GM12878 (cell line): ENCODE results near the gene FGFR2. TPM values are rescaled to one million over a fixed set of nuclear protein-coding genes. Genes with fewer than 3 reads are reported as not detected.

Experiments used
- ATAC-seq: fragments of 200-7000 bp; cut with Tn5 transposase; 3 replicates; pipeline ENCODE4 v1.9.1; 2020; ENCODE audit warnings: mild to moderate bottlenecking, moderate library complexity
- BruUV-seq: library from RNA; stranded (reverse); fragments of 400-500 nt; replicated peaks from 2 replicates; lab custom pipeline; 2021; lab: Mats Ljungman, UMichigan
- CTCF ChIA-PET: fragments of 300-600 bp; sonication (Branson Sonifier 250); formaldehyde crosslinking; extraction: SDS; loops from one replicate; lab custom pipeline; 2021; ENCODE audit warnings: inconsistent platforms; lab: Yijun Ruan, JAX
- POLR2A ChIA-PET: fragments of 350-600 bp; formaldehyde crosslinking; extraction: SDS; loops from one replicate; lab custom pipeline; 2021; ENCODE audit warnings: inconsistent platforms; lab: Charles Lee
- RAD21 ChIA-PET: fragments of 300-600 bp; sonication (Branson Sonifier 250); formaldehyde crosslinking; loops from one replicate; lab custom pipeline; 2023; ENCODE audit warnings: antibody characterized with exemption; ENCODE audit not compliant: unreplicated experiment; lab: Charles Lee
- SMC1A ChIA-PET: fragments of 300-600 bp; sonication (Branson Sonifier 250); formaldehyde crosslinking; loops from one replicate; lab custom pipeline; 2023; ENCODE audit not compliant: unreplicated experiment, uncharacterized antibody; lab: Charles Lee
- DNase-seq: peaks from one replicate; pipeline ENCODE4 v3.0.0-alpha.2; 2011; ENCODE audit warnings: low read depth, low spot score
- FAIRE-seq: peaks from 3 replicates; lab custom pipeline; 2011; peaks lifted over from hg19 to GRCh38; lab: Jason Lieb, UNC
- H2AFZ ChIP-seq: 2 replicates; pipeline ENCODE4 v1.6.0; 2011; ENCODE audit warnings: low read depth, low read length, control low read depth; ENCODE audit not compliant: control insufficient read depth
- H3K27ac ChIP-seq: 2 replicates; pipeline ENCODE4 v1.5.1; 2011; ENCODE audit warnings: control low read depth; ENCODE audit not compliant: control insufficient read depth, insufficient read depth
- H3K27me3 ChIP-seq, 2 experiments: replicated peaks in 1 of 2; 2 replicates each; pipeline versions ENCODE4 v1.6.0 to v1.6.1; 2011; ENCODE audit warnings: low read length in 1 of 2; ENCODE audit not compliant: control insufficient read depth in 2 of 2, insufficient read depth in 2 of 2
- H3K36me3 ChIP-seq, 2 experiments: 2 replicates each; pipeline ENCODE4 v1.5.1; 2011; ENCODE audit warnings: low read length in 1 of 2; ENCODE audit not compliant: control insufficient read depth in 2 of 2, insufficient read depth in 2 of 2
- H3K4me1 ChIP-seq: 2 replicates; pipeline ENCODE4 v1.6.1; 2011; ENCODE audit warnings: mild to moderate bottlenecking, low read length, moderate library complexity, mixed read lengths; ENCODE audit not compliant: control insufficient read depth, insufficient read depth
- H3K4me2 ChIP-seq: 2 replicates; pipeline ENCODE4 v1.6.0; 2011; ENCODE audit warnings: control low read depth; ENCODE audit not compliant: control insufficient read depth, insufficient read depth
- H3K4me3 ChIP-seq: fragments of 200-600 bp; sonication (generic); 2 replicates; pipeline ENCODE4 v1.5.1; 2016
- H3K79me2 ChIP-seq: 2 replicates; pipeline ENCODE4 v1.6.0; 2011; ENCODE audit warnings: low read length; ENCODE audit not compliant: control insufficient read depth, insufficient read depth
- H3K9ac ChIP-seq: 2 replicates; pipeline ENCODE4 v1.8.0; 2011; ENCODE audit warnings: low read length, control low read depth, mixed read lengths; ENCODE audit not compliant: control insufficient read depth, insufficient read depth
- H3K9me3 ChIP-seq: replicated peaks from 3 replicates; pipeline ENCODE4 v1.5.1; 2011; ENCODE audit warnings: mild to moderate bottlenecking, low read length; ENCODE audit not compliant: control insufficient read depth, insufficient read depth
- H4K20me1 ChIP-seq: 2 replicates; pipeline ENCODE4 v1.6.0; 2011; ENCODE audit not compliant: control insufficient read depth, insufficient read depth
- BHLHE40 ChIP-seq, 2 experiments: fragments of 450-650 bp in 1 of 2; IDR thresholded peaks; 2 replicates each; pipeline ENCODE4 v1.6.1; 2011 to 2017; ENCODE audit warnings: low read depth in 2 of 2, borderline replicate concordance in 1 of 2, improper control_type of control experiment in 1 of 2, low read length in 1 of 2, mild to moderate bottlenecking in 1 of 2
- CBX5 ChIP-seq: sonication (generic); IDR thresholded peaks from 2 replicates; pipeline ENCODE4 v1.6.1; 2016; ENCODE audit warnings: low read depth, moderate library complexity, mild to moderate bottlenecking, inconsistent platforms
- ESRRA ChIP-seq: IDR thresholded peaks from 2 replicates; pipeline ENCODE4 v1.6.1; 2012; ENCODE audit warnings: mild to moderate bottlenecking, low read length, improper control_type of control experiment
- MTA2 ChIP-seq: fragments of 450-650 bp; IDR thresholded peaks from 2 replicates; pipeline ENCODE4 v1.6.1; 2016; ENCODE audit warnings: low read depth, mild to moderate bottlenecking, moderate library complexity
- NR2C1 ChIP-seq: fragments of 450-650 bp; IDR thresholded peaks from 2 replicates; pipeline ENCODE4 v1.6.1; 2017; ENCODE audit warnings: antibody characterized with exemption, mild to moderate bottlenecking, moderate library complexity
- SIX5 ChIP-seq: IDR thresholded peaks from 2 replicates; pipeline ENCODE4 v1.6.1; 2011; ENCODE audit warnings: mild to moderate bottlenecking, low read depth, low read length, moderate library complexity; ENCODE audit not compliant: severe bottlenecking
- SMAD1 ChIP-seq: fragments of 450-650 bp; IDR thresholded peaks from 2 replicates; pipeline ENCODE4 v1.6.1; 2018; ENCODE audit warnings: mild to moderate bottlenecking, low read depth; ENCODE audit not compliant: partially characterized antibody
- WGBS: methylation state at CpG from one replicate; pipeline ENCODE4 v1.1.6; 2016; ENCODE audit warnings: low lambda C conversion rate; ENCODE audit not compliant: insufficient replicate concordance, insufficient coverage; ENCODE audit errors: missing lambda C conversion rate; 5-methylcytosine and 5-hydroxymethylcytosine counted together
- in situ Hi-C: fragments of 300-500 bp; cut with MboI; formaldehyde crosslinking; loops from 9 replicates; pipeline ENCODE4 v1.14.3; 2018; ENCODE audit warnings: mixed read lengths
- intact Hi-C: fragments of 100-400 bp; cut with micrococcal nuclease; formaldehyde crosslinking; loops from one replicate; pipeline ENCODE4 v1.14.2; 2022; ENCODE audit not compliant: unreplicated experiment
- polyA plus RNA-seq, 11 experiments: library from polyadenylated mRNA; depleted of rRNA in 4 of 11; unstranded in 6 of 11; stranded (reverse) in 5 of 11; fragments of >200 nt; fragmentation: Nextera tagmentation in 4 of 11; fragmentation: Illumina TruSeq in 1 of 11; extraction: Ambion mirVana in 4 of 11; extraction: Trizol in 1 of 11; gene quantifications; 1 replicate in 1 of 11; 2 replicates in 10 of 11; pipeline versions ENCODE4 v1.2.1 to v1.2.3, GENCODE V29; 2011 to 2016; ENCODE audit warnings: inconsistent platforms in 2 of 11, missing spikeins in 2 of 11, low read depth in 1 of 11
- total RNA-seq, 4 experiments: library from RNA; depleted of rRNA in 3 of 4; stranded (reverse); fragments of >200 nt in 3 of 4; fragmentation: Illumina TruSeq in 1 of 4; extraction: Trizol in 1 of 4; gene quantifications; 2 replicates each; pipeline versions ENCODE4 v1.2.1 to v1.2.3, GENCODE V29; 2013 to 2021
- TF ChIP-seq, protein P1 (sequence below): IDR thresholded peaks from 2 replicates; pipeline ENCODE4 v1.6.1; 2012; ENCODE audit warnings: low read depth, low read length, improper control_type of control experiment
- TF ChIP-seq, protein P2 (sequence below): fragments of 150-350 bp; IDR thresholded peaks from 2 replicates; pipeline ENCODE4 v1.6.1; 2016; ENCODE audit warnings: low read depth, low read length
- TF ChIP-seq, protein P3 (sequence below): fragments of 450-650 bp; IDR thresholded peaks from 2 replicates; pipeline ENCODE4 v1.6.1; 2017; ENCODE audit warnings: mild to moderate bottlenecking, moderate library complexity
- TF ChIP-seq, protein P4 (sequence below): fragments of 450-650 bp; formaldehyde crosslinking; IDR thresholded peaks from 2 replicates; pipeline ENCODE4 v1.4.0; 2020; ENCODE audit warnings: mild to moderate bottlenecking, moderate library complexity

Gene FGFR2
- total and polyA plus RNA-seq, 10 of the 15 experiments (the other 5 are each of a cell fraction or from before 2014, with no cell fraction given) = 0.04 to 0.15 TPM; not detected in 8

DNA sequence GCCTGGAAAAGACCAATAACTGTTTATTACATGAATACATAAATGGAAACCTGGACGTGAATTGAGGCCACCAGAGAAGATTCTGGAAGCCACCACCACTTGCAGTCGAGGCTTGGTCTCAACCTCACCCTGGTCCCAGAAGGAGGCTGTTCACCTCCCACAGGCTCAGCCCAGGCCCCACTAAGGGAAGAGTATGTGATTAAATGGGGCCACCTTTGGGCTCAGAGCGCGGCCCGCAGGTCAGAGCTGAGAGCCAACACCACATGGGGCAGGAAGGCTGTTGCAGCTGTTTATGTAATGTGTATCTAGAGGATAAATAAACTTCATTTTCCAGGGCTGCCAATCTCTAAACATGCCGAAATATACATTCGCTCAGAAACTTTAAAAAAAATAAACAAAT lies 17.6 kb upstream of the FGFR2 start:
- in situ Hi-C loops = no loop called here

More for the DNA sequence above, 17.6 kb upstream of the FGFR2 start:
- no peaks in the 10 kb centered on the region for H4K20me1 ChIP-seq
- H3K79me2 ChIP-seq = no peaks in the 10 kb centered on the region
- no peaks in the 10 kb centered on the region; a peak in 1 of 4 replicates for H3K27me3 ChIP-seq
- ChIA-PET CTCF (no interaction called here), SMC1A (no interaction called here), POLR2A (no interaction called here), RAD21 (no interaction called here)
- H2AFZ ChIP-seq = no peak overlapping the region
- DNase-seq (no peak), FAIRE-seq (no peak), ATAC-seq (no peak)
- H3K27ac ChIP-seq = no peak overlapping the region
- H3K4me2 ChIP-seq = no peak overlapping the region
- no peak overlapping the region for H3K4me3 ChIP-seq
- no TSS peak for BruUV-seq
- no peak overlapping the region for H3K9ac ChIP-seq
- H3K9me3 ChIP-seq = peaks cover 3% of the 10 kb centered on the region; the same call in 1 of the 3 replicates
- intact Hi-C loops = no loop called here
- 65% methylated on average over 7 of the region's 7 CpGs for WGBS
- TF ChIP-seq, protein P1, sequence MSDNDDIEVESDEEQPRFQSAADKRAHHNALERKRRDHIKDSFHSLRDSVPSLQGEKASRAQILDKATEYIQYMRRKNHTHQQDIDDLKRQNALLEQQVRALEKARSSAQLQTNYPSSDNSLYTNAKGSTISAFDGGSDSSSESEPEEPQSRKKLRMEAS = no peak
- TF ChIP-seq MTA2 = no peak
- TF ChIP-seq CBX5 = no peak
- no peak for TF ChIP-seq SMAD1
- no peak for TF ChIP-seq SIX5
- TF ChIP-seq, protein P2, sequence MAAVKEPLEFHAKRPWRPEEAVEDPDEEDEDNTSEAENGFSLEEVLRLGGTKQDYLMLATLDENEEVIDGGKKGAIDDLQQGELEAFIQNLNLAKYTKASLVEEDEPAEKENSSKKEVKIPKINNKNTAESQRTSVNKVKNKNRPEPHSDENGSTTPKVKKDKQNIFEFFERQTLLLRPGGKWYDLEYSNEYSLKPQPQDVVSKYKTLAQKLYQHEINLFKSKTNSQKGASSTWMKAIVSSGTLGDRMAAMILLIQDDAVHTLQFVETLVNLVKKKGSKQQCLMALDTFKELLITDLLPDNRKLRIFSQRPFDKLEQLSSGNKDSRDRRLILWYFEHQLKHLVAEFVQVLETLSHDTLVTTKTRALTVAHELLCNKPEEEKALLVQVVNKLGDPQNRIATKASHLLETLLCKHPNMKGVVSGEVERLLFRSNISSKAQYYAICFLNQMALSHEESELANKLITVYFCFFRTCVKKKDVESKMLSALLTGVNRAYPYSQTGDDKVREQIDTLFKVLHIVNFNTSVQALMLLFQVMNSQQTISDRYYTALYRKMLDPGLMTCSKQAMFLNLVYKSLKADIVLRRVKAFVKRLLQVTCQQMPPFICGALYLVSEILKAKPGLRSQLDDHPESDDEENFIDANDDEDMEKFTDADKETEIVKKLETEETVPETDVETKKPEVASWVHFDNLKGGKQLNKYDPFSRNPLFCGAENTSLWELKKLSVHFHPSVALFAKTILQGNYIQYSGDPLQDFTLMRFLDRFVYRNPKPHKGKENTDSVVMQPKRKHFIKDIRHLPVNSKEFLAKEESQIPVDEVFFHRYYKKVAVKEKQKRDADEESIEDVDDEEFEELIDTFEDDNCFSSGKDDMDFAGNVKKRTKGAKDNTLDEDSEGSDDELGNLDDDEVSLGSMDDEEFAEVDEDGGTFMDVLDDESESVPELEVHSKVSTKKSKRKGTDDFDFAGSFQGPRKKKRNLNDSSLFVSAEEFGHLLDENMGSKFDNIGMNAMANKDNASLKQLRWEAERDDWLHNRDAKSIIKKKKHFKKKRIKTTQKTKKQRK = no peak
- no peak for TF ChIP-seq ESRRA
- TF ChIP-seq, protein P3, sequence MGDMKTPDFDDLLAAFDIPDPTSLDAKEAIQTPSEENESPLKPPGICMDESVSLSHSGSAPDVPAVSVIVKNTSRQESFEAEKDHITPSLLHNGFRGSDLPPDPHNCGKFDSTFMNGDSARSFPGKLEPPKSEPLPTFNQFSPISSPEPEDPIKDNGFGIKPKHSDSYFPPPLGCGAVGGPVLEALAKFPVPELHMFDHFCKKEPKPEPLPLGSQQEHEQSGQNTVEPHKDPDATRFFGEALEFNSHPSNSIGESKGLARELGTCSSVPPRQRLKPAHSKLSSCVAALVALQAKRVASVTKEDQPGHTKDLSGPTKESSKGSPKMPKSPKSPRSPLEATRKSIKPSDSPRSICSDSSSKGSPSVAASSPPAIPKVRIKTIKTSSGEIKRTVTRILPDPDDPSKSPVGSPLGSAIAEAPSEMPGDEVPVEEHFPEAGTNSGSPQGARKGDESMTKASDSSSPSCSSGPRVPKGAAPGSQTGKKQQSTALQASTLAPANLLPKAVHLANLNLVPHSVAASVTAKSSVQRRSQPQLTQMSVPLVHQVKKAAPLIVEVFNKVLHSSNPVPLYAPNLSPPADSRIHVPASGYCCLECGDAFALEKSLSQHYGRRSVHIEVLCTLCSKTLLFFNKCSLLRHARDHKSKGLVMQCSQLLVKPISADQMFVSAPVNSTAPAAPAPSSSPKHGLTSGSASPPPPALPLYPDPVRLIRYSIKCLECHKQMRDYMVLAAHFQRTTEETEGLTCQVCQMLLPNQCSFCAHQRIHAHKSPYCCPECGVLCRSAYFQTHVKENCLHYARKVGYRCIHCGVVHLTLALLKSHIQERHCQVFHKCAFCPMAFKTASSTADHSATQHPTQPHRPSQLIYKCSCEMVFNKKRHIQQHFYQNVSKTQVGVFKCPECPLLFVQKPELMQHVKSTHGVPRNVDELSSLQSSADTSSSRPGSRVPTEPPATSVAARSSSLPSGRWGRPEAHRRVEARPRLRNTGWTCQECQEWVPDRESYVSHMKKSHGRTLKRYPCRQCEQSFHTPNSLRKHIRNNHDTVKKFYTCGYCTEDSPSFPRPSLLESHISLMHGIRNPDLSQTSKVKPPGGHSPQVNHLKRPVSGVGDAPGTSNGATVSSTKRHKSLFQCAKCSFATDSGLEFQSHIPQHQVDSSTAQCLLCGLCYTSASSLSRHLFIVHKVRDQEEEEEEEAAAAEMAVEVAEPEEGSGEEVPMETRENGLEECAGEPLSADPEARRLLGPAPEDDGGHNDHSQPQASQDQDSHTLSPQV = no peak
- TF ChIP-seq BHLHE40 (IDR thresholded peaks at IDR 0.05; ENCODE audit: borderline replicate concordance in 1 of 2, low read depth in 2 of 2, low read length in 1 of 2) = no peak
- TF ChIP-seq NR2C1 = no peak
- TF ChIP-seq, protein P4, sequence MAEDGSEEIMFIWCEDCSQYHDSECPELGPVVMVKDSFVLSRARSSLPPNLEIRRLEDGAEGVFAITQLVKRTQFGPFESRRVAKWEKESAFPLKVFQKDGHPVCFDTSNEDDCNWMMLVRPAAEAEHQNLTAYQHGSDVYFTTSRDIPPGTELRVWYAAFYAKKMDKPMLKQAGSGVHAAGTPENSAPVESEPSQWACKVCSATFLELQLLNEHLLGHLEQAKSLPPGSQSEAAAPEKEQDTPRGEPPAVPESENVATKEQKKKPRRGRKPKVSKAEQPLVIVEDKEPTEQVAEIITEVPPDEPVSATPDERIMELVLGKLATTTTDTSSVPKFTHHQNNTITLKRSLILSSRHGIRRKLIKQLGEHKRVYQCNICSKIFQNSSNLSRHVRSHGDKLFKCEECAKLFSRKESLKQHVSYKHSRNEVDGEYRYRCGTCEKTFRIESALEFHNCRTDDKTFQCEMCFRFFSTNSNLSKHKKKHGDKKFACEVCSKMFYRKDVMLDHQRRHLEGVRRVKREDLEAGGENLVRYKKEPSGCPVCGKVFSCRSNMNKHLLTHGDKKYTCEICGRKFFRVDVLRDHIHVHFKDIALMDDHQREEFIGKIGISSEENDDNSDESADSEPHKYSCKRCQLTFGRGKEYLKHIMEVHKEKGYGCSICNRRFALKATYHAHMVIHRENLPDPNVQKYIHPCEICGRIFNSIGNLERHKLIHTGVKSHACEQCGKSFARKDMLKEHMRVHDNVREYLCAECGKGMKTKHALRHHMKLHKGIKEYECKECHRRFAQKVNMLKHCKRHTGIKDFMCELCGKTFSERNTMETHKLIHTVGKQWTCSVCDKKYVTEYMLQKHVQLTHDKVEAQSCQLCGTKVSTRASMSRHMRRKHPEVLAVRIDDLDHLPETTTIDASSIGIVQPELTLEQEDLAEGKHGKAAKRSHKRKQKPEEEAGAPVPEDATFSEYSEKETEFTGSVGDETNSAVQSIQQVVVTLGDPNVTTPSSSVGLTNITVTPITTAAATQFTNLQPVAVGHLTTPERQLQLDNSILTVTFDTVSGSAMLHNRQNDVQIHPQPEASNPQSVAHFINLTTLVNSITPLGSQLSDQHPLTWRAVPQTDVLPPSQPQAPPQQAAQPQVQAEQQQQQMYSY (CRISPR knock-in tag) = no peak
- H3K4me1 ChIP-seq = no peaks in the 10 kb centered on the region
- H3K36me3 ChIP-seq = no peaks in the 10 kb centered on the region
